ENCODE results near the gene RNASE8.
A peak's percentile ranks its signal among the peaks of the same experiment; 100 is the strongest.

GRCh38 chr14:21090194-21090939 lies 32.7 kb downstream of the RNASE8 start:
- TF ChIP-seq, protein P1, sequence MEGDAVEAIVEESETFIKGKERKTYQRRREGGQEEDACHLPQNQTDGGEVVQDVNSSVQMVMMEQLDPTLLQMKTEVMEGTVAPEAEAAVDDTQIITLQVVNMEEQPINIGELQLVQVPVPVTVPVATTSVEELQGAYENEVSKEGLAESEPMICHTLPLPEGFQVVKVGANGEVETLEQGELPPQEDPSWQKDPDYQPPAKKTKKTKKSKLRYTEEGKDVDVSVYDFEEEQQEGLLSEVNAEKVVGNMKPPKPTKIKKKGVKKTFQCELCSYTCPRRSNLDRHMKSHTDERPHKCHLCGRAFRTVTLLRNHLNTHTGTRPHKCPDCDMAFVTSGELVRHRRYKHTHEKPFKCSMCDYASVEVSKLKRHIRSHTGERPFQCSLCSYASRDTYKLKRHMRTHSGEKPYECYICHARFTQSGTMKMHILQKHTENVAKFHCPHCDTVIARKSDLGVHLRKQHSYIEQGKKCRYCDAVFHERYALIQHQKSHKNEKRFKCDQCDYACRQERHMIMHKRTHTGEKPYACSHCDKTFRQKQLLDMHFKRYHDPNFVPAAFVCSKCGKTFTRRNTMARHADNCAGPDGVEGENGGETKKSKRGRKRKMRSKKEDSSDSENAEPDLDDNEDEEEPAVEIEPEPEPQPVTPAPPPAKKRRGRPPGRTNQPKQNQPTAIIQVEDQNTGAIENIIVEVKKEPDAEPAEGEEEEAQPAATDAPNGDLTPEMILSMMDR (IDR thresholded peaks at IDR 0.05; ENCODE audit: low read depth, low read length, poor library complexity, severe bottlenecking), result peak; percentile 67
- no peak for TF ChIP-seq EZH2phosphoT487 (IDR thresholded peaks at IDR 0.05; ENCODE audit: borderline replicate concordance, low read length)

Measured in DOHH2 (cell line).